Islet precursor cell (in vitro differentiated cells): ENCODE results near the gene MYH1.

Experiments
- DNase-seq: peaks from one replicate; pipeline ENCODE4 v3.0.0-alpha.2; 2018

MYH1 gene

DNA sequence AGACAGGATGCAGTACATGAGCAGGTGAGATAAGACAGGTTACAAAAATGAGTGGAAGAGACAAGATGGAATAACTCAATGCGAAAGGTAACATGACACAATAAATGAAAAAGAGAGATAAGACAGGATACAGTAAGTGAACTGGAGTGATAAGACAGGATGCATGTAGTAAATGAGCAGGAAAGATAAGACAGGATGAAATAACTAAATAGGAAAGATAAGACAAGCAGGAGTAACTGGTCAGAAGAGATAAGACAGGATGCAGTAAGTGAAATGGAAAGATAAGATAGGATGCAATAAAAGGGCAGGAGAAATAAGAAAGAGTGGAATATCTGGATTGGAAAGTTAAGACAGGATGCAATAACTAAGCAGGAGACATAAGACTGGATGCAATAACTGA, 40.6 kb downstream of the MYH1 start:
- DNase-seq: no peak

- no peak for DNase-seq
These were observed 43.8 kb downstream of the MYH1 start for GRCh38 chr17:10474536-10474935.

GRCh38 chr17:10471858-10472257, 46.5 kb downstream of the MYH1 start:
- DNase-seq: no peak

- no peak for DNase-seq
These were observed 48.9 kb downstream of the MYH1 start, which contains the start of gene MYH4 for GRCh38 chr17:10469459-10469858. TSS of gene MYH4 (minus strand) at chr17:10469559. CDS start at chr17:10466745, 2,814 bp downstream.

DNA sequence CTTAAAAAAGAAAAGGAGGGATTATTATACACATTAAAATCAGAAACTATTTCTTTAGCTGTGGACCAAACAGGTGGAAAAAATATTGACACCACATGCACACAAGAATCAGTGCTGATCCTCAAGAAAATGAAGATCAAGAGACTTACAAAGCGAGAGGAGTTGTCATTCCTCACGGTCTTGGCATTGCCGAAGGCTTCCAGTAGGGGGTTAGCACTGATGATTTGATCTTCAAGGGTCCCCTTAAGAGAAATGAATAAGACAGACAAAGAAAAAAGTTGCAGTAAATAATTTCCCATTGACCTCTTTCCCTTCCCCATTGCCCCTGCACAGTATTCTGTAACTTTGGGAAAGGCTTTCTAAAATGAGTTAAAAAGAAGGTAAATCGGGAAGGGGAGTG, 54.9 kb downstream of the MYH1 start:
- no peak for DNase-seq

GRCh38 chr17:10460062-10460461, 58.3 kb downstream of the MYH1 start:
- no peak for DNase-seq

- DNase-seq: no peak
These were observed 59.6 kb downstream of the MYH1 start for GRCh38 chr17:10458701-10459100.

DNA sequence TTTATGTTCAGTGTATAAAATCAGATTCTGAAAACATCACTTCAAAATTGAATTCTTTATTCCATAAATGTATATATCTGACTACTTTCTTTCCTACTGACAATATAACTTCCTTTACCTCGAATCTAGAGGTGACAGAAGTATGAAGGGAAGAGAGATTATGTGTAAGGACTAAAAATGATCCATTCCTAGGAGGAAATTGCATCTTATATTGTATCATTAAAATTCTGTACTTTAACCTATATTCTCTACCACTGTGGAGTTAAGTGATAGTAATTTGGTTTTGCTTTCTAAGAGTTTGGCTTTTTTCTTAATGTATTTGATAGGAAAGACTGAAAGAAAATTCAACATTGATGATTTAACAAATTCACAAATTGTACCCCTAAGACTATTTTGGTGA, 60.4 kb downstream of the MYH1 start:
- no peak for DNase-seq

DNA sequence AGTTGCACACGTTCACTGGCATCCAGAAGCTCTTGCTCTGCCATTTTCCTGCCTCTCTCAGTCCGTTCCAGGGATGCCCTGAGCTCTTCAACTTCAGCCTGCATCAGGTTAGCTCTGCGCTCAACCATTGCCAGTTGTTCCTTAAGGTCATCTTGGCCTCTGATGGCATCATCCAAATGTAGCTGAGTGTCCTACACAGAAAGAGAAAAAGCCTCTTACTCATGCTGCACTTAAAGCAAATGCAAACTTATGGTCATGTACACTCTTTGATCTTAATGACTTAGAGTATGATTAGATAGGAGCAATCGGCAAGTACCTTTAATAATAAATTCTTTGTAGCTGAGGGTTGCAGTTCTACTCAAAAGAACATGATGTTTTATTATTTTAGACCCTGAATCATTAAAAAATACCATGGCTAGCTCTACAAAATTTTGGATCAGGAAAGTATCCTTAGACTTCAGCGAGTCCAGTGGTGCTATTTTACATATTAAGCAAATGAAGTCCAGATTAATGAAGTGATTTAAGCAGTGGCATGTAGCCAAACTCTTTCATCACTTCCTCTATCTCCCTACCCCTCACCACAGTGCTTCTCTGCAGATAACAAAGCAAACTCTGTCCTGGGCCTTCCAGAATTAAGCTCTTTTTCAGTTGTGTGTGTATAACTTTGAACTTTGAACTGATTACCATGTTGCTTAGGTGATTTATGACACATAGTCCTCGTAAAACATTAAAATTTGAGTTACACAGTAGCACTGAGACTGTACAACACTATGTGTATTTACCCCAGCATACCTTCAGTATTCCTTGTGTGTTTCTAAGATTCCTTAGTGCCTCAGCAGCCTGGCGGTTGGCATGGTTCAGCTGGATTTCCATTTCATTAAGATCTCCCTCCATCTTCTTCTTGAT, 71.1 kb downstream of the MYH1 start:
- no peak for DNase-seq
